ENCODE results near the gene TRPV3. TPM values are rescaled to one million over a fixed set of nuclear protein-coding genes. Genes with fewer than 3 reads are reported as not detected.

TRPV3 gene
- total and polyA plus RNA-seq, 2 donors (not counting 1 experiment from before 2014, with no cell fraction given), result 1.6 to 18.2 TPM

DNA sequence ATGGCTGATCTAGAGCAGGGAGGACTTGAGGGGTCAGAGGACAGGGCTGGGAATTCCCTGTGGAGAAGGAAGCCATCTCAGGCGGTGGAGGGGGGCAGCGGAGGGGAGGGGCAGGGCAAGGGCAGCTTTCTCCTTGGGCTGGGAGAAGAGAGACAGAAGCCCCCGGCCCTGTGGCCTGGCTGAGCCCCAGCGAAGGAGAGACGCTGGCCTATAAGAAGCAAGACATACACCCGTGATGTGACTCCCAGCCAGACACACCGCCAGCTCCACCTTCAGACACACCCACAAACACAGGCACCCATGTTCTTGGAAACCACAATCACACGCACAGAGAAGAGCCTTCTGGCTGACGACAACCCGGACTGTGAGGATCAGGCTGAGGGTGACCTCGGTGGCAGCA, 10.0 kb downstream of the TRPV3 start:
- no peak overlapping the region for H3K27ac ChIP-seq (ENCODE audit: low read length in 2 of 2)
- intact Hi-C loops (cut with micrococcal nuclease), result no loop called here
- Mint-ChIP-seq H3K27ac (no peak overlapping the region), H3K27me3 (no peaks in the 10 kb centered on the region), H3K9me3 (ENCODE audit: insufficient read depth) (peaks cover 4% of the 10 kb centered on the region), H3K4me1 (no peaks in the 10 kb centered on the region), H3K4me3 (no peak overlapping the region)
- 86% methylated on average over 10 of the region's 11 CpGs for WGBS (ENCODE audit: insufficient coverage)
- no peak overlapping the region for H3K4me3 ChIP-seq (ENCODE audit: control extremely low read depth in 1 of 5, extremely low read depth in 1 of 5, insufficient read depth in 1 of 5, low read depth in 2 of 5, low read length in 4 of 5)
- ChIA-PET POLR2A (no interaction called here), CTCF (interaction anchor here (1.1 kb wide), 1 partner anchor 12 kb away, joined by 3 read pairs; no protein-coding TSS in a partner anchor)
- H3K9me3 ChIP-seq (ENCODE audit: control extremely low read depth in 1 of 3, control insufficient read depth in 2 of 3, insufficient read depth in 1 of 3, low read length in 2 of 3), result no peaks in the 10 kb centered on the region
- TF ChIP-seq, protein P1, sequence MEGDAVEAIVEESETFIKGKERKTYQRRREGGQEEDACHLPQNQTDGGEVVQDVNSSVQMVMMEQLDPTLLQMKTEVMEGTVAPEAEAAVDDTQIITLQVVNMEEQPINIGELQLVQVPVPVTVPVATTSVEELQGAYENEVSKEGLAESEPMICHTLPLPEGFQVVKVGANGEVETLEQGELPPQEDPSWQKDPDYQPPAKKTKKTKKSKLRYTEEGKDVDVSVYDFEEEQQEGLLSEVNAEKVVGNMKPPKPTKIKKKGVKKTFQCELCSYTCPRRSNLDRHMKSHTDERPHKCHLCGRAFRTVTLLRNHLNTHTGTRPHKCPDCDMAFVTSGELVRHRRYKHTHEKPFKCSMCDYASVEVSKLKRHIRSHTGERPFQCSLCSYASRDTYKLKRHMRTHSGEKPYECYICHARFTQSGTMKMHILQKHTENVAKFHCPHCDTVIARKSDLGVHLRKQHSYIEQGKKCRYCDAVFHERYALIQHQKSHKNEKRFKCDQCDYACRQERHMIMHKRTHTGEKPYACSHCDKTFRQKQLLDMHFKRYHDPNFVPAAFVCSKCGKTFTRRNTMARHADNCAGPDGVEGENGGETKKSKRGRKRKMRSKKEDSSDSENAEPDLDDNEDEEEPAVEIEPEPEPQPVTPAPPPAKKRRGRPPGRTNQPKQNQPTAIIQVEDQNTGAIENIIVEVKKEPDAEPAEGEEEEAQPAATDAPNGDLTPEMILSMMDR (IDR thresholded peaks at IDR 0.05), result no peak
- TF ChIP-seq EZH2 (IDR thresholded peaks at IDR 0.05; ENCODE audit: borderline replicate concordance, insufficient read depth, low read depth, low read length, poor library complexity, severe bottlenecking), result no peak
- no peak overlapping the region for H2AFZ ChIP-seq (ENCODE audit: insufficient read depth, low read depth, low read length, poor library complexity, severe bottlenecking)
- ATAC-seq (ENCODE audit: low read depth) (no peak), DNase-seq (no peak)
- H3K9ac ChIP-seq (ENCODE audit: low read length), result no peak overlapping the region
- no peaks in the 10 kb centered on the region for H3K27me3 ChIP-seq (replicated peaks in 1 of 4; ENCODE audit: control extremely low read depth in 1 of 4, control insufficient read depth in 3 of 4, insufficient read depth in 4 of 4, low read length in 3 of 4)
- H3K79me2 ChIP-seq (ENCODE audit: control insufficient read depth, insufficient read depth, low read length), result no peaks in the 10 kb centered on the region
- H3K4me1 ChIP-seq (ENCODE audit: control insufficient read depth in 2 of 2, insufficient read depth in 2 of 2, low read length in 2 of 2), result no peaks in the 10 kb centered on the region
- no peaks in the 10 kb centered on the region for H4K20me1 ChIP-seq (ENCODE audit: control insufficient read depth, insufficient read depth, low read length, poor library complexity, severe bottlenecking)
- H3K36me3 ChIP-seq (replicated peaks in 1 of 2; ENCODE audit: control extremely low read depth in 1 of 2, control insufficient read depth in 1 of 2, extremely low read depth in 1 of 2, insufficient read depth in 2 of 2, low read length in 1 of 2), result no peaks in the 10 kb centered on the region
- no peak overlapping the region for H3K4me2 ChIP-seq (replicated peaks; ENCODE audit: low read depth, low read length, poor library complexity, severe bottlenecking)

DNA sequence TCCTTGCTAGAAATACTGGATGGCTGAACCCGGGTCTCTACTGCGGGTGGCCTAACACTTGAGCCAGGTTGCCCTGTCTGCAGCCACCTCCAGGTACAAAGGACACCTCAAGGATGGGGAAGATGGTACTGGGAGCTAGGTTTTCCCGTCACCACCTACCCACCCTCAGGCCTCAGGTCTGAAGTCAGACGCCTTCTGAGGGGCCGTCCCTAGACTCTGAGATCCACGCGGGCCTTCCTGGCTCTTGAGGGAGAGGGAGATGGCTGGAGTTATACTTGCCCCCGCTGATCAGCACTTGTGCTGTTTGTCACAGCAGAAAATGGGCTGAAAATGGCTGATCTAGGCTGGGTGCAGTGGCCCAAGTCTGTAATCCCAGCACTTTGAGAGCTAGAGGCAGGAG, 10.6 kb downstream of the TRPV3 start:
- H3K4me3 ChIP-seq (ENCODE audit: control extremely low read depth in 1 of 5, extremely low read depth in 1 of 5, insufficient read depth in 1 of 5, low read depth in 2 of 5, low read length in 4 of 5), result no peak overlapping the region
- no peaks in the 10 kb centered on the region for H3K9me3 ChIP-seq (ENCODE audit: control extremely low read depth in 1 of 3, control insufficient read depth in 2 of 3, insufficient read depth in 1 of 3, low read length in 2 of 3)
- no peak overlapping the region for H3K9ac ChIP-seq (ENCODE audit: low read length)
- H3K36me3 ChIP-seq (replicated peaks in 1 of 2; ENCODE audit: control extremely low read depth in 1 of 2, control insufficient read depth in 1 of 2, extremely low read depth in 1 of 2, insufficient read depth in 2 of 2, low read length in 1 of 2), result no peaks in the 10 kb centered on the region
- ChIA-PET CTCF (interaction anchor here (1.1 kb wide), 1 partner anchor 11 kb away, joined by 3 read pairs; no protein-coding TSS in a partner anchor), POLR2A (no interaction called here)
- no peaks in the 10 kb centered on the region for H3K27me3 Mint-ChIP-seq
- no peak for ATAC-seq (ENCODE audit: low read depth)
- H3K4me1 ChIP-seq (ENCODE audit: control insufficient read depth in 2 of 2, insufficient read depth in 2 of 2, low read length in 2 of 2), result no peaks in the 10 kb centered on the region
- H3K79me2 ChIP-seq (ENCODE audit: control insufficient read depth, insufficient read depth, low read length), result no peaks in the 10 kb centered on the region
- no peak overlapping the region for H3K27ac ChIP-seq (ENCODE audit: low read length in 2 of 2)
- H3K4me2 ChIP-seq (replicated peaks; ENCODE audit: low read depth, low read length, poor library complexity, severe bottlenecking), result no peak overlapping the region
- no peak overlapping the region for H2AFZ ChIP-seq (ENCODE audit: insufficient read depth, low read depth, low read length, poor library complexity, severe bottlenecking)
- WGBS (ENCODE audit: insufficient coverage), result 97% methylated on average over 5 of the region's 8 CpGs
- DNase-seq, result no peak
- no peaks in the 10 kb centered on the region for H4K20me1 ChIP-seq (ENCODE audit: control insufficient read depth, insufficient read depth, low read length, poor library complexity, severe bottlenecking)
- TF ChIP-seq, protein P1 (IDR thresholded peaks at IDR 0.05), result no peak
- TF ChIP-seq EZH2 (IDR thresholded peaks at IDR 0.05; ENCODE audit: borderline replicate concordance, insufficient read depth, low read depth, low read length, poor library complexity, severe bottlenecking), result no peak
- peaks cover 4% of the 10 kb centered on the region for H3K9me3 Mint-ChIP-seq (ENCODE audit: insufficient read depth)
- intact Hi-C loops (cut with micrococcal nuclease), result no loop called here
- H3K27ac Mint-ChIP-seq, result no peak overlapping the region
- H3K4me1 Mint-ChIP-seq, result no peaks in the 10 kb centered on the region
- no peaks in the 10 kb centered on the region for H3K27me3 ChIP-seq (replicated peaks in 1 of 4; ENCODE audit: control extremely low read depth in 1 of 4, control insufficient read depth in 3 of 4, insufficient read depth in 4 of 4, low read length in 3 of 4)
- H3K4me3 Mint-ChIP-seq, result no peak overlapping the region
